Skin epidermis (tissue), 12 donors: ENCODE measurements around the gene CDS2.

ENCODE experiments used
- H3K27ac ChIP-seq, 21 experiments: fragments of 200-600 bp; sonication (generic) in 11 of 21; one replicate each; pipeline ENCODE4 v1.5.0; 2020; ENCODE audit warnings: mild to moderate bottlenecking in 3 of 21, inconsistent platforms in 2 of 21, moderate library complexity in 2 of 21
- H3K4me3 ChIP-seq, 7 experiments: fragments of 200-600 bp; sonication (generic) in 2 of 7; one replicate each; pipeline ENCODE4 v1.5.0; 2020; ENCODE audit warnings: inconsistent platforms in 2 of 7, mild to moderate bottlenecking in 2 of 7, moderate library complexity in 1 of 7

CDS2 gene

DNA sequence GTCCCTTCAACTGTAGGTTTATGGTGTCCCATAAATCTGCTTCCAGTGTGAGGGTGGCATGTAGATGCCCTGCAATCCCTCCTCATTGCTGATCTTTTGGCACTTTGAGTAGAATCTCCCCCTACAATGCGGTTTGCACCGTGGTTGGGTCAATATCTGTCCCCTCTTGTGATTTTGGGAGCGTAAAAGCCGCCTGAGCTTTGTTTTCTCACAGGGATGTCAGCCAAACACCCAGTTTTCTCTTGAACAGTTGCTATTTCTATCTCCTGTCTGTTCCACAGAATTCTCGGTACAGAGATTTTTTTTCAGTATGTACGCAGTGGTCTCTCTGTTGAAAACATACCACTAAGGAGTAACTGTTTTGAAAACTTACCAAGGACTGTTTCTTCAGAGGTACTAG, 21.8 kb downstream of the CDS2 start:
- Histone ChIP-seq H3K4me3 (no peak overlapping the region), H3K27ac (no peak overlapping the region)

DNA sequence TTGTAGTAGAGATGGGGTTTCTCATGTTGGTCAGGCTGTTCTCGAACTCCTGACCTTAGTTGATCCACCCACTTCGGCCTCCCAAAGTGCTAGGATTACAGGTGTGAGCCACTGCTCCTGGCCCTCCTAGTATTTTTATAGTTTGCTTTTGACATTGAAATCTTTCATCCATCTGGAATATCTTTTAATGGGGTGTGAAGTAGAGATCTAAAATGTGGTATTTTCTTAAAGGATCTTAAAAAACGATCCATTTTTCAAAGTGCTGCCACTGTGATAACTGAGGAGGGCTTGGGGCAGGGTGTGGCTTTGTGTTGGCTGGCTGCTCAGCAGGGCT, 23.1 kb downstream of the CDS2 start:
- Histone ChIP-seq H3K4me3 (no peak overlapping the region), H3K27ac (no peak overlapping the region)

DNA sequence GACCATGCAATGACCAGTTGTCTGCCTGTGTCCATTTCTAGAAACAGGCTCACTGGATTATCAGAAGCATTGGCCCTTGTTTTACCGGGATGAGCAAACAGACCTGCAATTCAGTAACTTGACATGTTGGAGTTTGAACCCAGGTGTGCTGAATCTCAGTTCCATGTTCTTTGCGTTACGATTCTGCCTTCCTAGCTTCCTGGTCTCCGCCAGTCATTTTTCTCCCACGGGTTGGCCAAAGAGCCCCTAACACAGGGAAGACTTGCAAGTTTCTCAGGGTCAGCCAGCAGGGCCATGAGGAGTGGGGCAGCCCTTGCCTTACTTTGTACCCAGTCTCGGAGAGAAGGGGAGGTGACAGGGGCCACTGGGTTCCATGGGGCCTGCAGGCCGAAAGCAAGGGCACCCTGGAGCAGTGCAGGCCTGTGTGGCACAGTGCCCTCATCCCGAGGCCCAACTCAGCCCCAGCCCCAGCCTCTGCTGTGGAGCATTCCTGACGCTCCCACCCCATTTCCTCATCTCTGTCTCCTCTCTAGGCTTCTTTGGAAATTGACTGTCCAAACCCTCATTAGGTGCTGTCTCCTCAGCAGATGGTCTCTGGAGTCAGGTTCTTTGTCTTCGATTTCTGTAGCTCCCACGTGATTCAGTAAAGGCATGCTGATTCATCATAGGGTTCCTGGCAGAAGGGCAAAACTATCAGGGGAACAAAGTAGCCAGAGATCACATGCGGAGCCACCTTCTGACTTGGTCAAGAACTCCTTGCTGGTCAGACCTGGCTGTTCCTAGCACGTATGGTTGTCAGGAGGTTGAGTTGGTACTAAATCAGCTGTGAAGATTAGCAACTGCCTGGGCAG, 23.6 kb downstream of the CDS2 start:
- Histone ChIP-seq H3K27ac (no peak overlapping the region), H3K4me3 (no peak overlapping the region)

GRCh38 chr20:5153152-5153467, 26.3 kb downstream of the CDS2 start:
- Histone ChIP-seq H3K27ac (no peak overlapping the region), H3K4me3 (no peak overlapping the region)

GRCh38 chr20:5153612-5154542, 27.1 kb downstream of the CDS2 start:
- H3K27ac ChIP-seq: no peak overlapping the region
- no peak overlapping the region for H3K4me3 ChIP-seq

GRCh38 chr20:5154543-5154925, 27.7 kb downstream of the CDS2 start:
- Histone ChIP-seq H3K27ac (no peak overlapping the region), H3K4me3 (no peak overlapping the region)

GRCh38 chr20:5155404-5155803, 28.6 kb downstream of the CDS2 start:
- Histone ChIP-seq H3K27ac (no peak overlapping the region), H3K4me3 (no peak overlapping the region)

GRCh38 chr20:5156675-5157448, 30.1 kb downstream of the CDS2 start:
- Histone ChIP-seq H3K27ac (no peak overlapping the region), H3K4me3 (no peak overlapping the region)

DNA sequence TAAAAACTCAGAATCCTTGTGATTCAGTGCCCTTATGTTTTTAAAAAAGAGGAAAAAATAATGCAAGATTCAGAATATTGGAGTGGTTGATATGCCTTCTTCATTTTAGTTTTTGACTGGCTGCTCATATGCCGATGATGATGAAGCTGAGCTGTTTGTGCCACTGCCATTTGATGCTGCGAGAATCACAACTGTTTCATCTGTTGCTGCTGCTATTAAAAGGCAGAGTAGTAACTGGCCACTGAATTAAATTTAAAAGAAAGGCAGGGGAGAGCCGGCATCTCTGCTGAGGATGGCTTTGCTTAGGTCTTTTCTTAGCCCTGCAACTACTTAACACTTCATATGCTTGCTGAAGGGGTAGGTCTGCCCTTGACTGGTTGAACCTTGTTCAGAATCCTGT, 33.1 kb downstream of the CDS2 start:
- H3K4me3 ChIP-seq: no peak overlapping the region
- H3K27ac ChIP-seq: no peak overlapping the region

GRCh38 chr20:5160882-5161281, 34.1 kb downstream of the CDS2 start:
- Histone ChIP-seq H3K27ac (no peak overlapping the region), H3K4me3 (no peak overlapping the region)

DNA sequence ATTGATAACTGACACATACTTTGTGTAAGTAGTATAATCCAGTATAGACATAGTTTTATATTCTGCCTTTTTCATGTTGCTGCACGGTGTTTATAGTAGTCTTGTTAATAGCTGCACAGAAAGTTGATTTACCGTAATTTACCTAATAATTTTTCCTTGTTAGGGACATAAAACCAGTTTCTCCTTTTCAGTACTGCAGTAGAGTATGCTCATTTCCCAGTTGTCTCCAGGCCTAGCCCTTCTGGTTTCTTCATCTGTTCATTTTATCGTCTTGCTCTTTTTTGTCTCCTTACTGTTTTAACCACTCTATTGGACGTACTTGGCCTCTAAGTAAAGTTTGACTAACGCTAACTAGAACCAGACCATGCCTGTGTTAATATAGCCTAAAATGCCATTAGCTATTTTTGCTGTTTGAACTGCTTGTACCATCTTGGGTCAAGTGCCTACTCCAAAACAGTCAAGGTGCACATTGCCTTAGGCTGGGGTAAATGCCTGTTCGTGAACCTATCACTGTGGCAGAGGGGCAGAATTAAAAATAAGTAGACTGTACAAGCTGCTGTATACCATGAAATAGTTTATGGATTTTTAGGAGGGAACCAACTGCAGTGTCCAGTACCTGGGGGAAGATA, 34.8 kb downstream of the CDS2 start:
- Histone ChIP-seq H3K4me3 (no peak overlapping the region), H3K27ac (no peak overlapping the region)

- H3K4me3 ChIP-seq: no peak overlapping the region
- H3K27ac ChIP-seq: no peak overlapping the region
Measured at GRCh38 chr20:5164645-5165625, 38.1 kb downstream of the CDS2 start.

DNA sequence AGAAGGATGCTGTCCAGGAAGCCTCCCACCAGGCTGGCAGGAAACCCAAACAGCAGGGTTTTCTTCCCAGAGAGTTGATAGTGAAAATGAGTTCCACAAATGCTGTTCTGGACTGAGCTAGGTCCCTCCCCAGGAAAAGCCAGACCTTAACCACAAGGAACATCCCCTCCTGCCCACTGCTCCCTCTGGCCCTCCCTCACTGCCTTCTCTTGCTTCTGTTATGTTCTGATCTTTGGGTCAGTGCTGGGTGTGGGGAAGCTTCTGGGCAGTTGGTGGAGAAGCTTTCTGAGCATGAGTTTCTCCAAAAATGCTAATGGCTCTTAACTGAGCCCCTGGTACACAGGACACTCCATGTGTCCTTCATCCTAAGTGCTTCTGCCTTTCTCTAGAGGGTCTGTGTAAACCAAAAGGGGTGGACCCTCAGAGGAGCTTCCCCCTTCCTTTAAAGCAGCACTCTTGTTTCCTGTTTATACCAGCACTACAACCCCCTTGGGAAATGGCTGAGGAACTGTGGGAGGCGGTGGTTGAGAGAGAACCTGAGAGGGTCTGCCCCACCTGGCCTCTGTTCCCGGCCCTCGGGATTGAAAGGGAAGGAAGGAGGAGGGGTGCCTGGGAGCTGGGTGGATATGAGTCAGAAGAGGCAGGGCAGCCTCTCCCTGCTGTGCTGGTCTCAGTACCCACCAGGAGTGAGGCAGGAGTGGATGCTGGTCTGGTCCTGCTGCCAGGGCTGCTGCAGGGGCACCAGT, 42.0 kb downstream of the CDS2 start:
- H3K4me3 ChIP-seq: no peak overlapping the region
- peak overlapping the region in 15 of 21 experiments; percentile 2 to 78 (median 47) for H3K27ac ChIP-seq

DNA sequence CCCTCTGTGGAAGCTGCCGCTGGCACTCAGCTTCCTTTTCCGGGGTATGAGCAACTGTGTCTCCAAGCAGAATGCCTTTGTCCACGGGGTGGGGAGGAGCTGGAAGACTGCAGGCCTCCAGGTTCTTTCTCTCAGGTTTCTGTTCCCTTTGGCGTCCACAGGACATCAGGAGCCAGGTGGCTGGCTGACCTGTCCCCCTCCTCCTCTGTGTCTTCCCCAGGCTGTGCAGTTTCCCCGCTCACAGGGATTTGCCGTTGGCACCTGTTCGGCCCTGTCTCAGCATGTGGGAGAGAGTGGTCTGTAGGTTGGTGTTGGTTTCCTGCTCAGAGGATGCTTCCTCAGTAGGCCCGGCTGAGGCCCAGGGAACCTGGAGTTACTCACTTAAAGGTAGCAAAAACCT, 43.5 kb downstream of the CDS2 start:
- H3K27ac ChIP-seq: peak overlapping the region in 5 of 21 experiments; percentile 7 to 78 (median 53)
- H3K4me3 ChIP-seq: no peak overlapping the region

DNA sequence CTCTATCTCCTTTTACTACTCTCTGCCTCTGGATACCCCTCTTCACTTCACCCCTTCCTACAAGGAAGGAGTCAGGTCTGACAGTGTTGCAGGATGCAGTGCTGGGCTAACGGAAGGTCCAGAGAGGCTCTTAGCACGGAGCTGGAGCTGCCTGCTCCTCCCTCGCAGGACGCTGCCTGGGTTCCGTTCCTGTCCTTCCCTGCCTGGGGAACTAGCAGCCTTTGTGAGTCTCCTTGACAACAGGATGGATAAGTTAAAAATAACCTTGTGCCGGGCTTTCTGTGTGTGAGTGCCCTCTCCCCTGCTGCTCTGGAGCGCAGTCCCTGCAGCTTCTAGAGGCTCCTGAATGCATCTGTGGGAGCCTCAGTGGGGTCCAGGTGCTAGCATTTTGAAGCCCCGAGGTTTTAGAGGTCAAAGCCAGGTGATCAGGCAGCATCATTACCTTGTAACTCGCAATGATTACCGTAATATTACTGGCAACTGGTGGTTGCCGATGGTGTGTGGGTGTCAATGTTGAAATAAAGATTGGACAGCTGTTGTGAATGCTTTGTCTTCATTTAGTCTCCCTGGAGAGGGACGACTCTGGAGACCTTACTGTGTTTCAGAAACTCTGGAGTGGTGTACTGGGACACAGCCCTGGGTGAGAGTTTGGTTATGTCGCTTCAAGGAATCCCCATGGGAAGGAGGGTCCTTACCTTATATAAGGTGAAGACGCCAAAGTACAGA, 44.4 kb downstream of the CDS2 start:
- Histone ChIP-seq H3K4me3 (no peak overlapping the region), H3K27ac (peak overlapping the region in 5 of 21 experiments; percentile 15 to 78 (median 51))

- H3K27ac ChIP-seq: peak overlapping the region in 5 of 21 experiments; percentile 15 to 78 (median 51)
Measured at GRCh38 chr20:5171790-5172164, 45.0 kb downstream of the CDS2 start.

DNA sequence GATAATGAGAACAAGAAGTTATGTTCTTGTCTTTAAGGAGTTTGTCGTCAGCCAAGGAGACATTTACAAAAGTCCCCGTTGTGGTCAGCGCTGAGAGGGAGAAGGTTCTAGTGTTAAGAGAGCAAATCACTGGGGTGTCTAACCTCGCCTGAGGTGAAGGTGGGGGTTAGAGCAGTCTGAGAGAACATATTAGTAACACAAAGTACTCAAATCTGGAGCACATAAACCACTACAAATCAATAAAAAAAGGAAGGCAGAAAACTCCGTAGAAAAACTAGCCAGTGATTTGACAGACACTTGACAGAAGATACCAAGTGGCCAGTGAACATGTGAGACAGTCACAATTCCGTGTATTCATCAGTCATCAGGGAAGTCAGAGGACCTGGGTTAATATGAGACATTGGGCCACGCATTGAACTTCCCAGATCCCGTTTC, 45.4 kb downstream of the CDS2 start:
- Histone ChIP-seq H3K27ac (peak overlapping the region in 5 of 21 experiments; percentile 15 to 78 (median 49)), H3K4me3 (no peak overlapping the region)

More at GRCh38 chr20:5171790-5172164, 45.0 kb downstream of the CDS2 start:
- H3K4me3 ChIP-seq: no peak overlapping the region
